Muscle of leg (tissue), 11 donors: ENCODE data around the gene SLC7A5. TPM values are rescaled to one million over a fixed set of nuclear protein-coding genes. Genes with fewer than 3 reads are reported as not detected.

ENCODE experiments used
- DNase-seq: peaks from one replicate; pipeline ENCODE4 v3.0.0; 2013
- H3K27ac ChIP-seq: one replicate; pipeline ENCODE4 v1.5.1; 2013; ENCODE audit warnings: mild to moderate bottlenecking, low read length, control low read depth
- H3K27me3 ChIP-seq: one replicate; pipeline ENCODE4 v1.6.1; 2013; ENCODE audit warnings: low read length; ENCODE audit not compliant: control insufficient read depth, insufficient read depth
- H3K36me3 ChIP-seq: one replicate; pipeline ENCODE4 v1.6.1; 2013; ENCODE audit warnings: low read length; ENCODE audit not compliant: control insufficient read depth, insufficient read depth
- H3K4me1 ChIP-seq: one replicate; pipeline ENCODE4 v1.6.1; 2013; ENCODE audit warnings: low read length; ENCODE audit not compliant: control insufficient read depth, insufficient read depth
- H3K4me3 ChIP-seq: one replicate; pipeline ENCODE4 v1.5.1; 2013; ENCODE audit warnings: low read length, control low read depth
- H3K9me3 ChIP-seq: replicated peaks from 2 replicates; pipeline ENCODE4 v1.6.1; 2013; ENCODE audit warnings: low read depth, low read length; ENCODE audit not compliant: control insufficient read depth
- WGBS: methylation state at CpG from one replicate; pipeline ENCODE4 v1.1.5; 2013; ENCODE audit warnings: missing lambda C conversion rate; ENCODE audit not compliant: insufficient coverage; 5-methylcytosine and 5-hydroxymethylcytosine counted together
- polyA plus RNA-seq, 8 donors: library from polyadenylated mRNA; unstranded; fragments of 120-200 nt; gene quantifications; one replicate each; pipeline versions ENCODE4 v1.2.1 to v1.2.3, GENCODE V29; 2013; ENCODE audit warnings: inconsistent platforms in 1 of 8, low replicate concordance in 1 of 8; ENCODE audit not compliant: insufficient read length in 8 of 8, insufficient read depth in 1 of 8
- total RNA-seq: library from RNA; stranded (reverse); fragments of 120-200 nt; gene quantifications from one replicate; pipeline ENCODE4 v1.2.4, GENCODE V29; 2013

Gene SLC7A5
- total and polyA plus RNA-seq, 9 donors = 2.3 to 14.3 (median 11.0) TPM

- Histone ChIP-seq H3K9me3 (no peaks in the 10 kb centered on the region), H3K36me3 (peaks cover 12% of the 10 kb centered on the region), H3K27ac (no peak overlapping the region), H3K4me1 (peaks cover 100% of the 10 kb centered on the region), H3K4me3 (no peak overlapping the region), H3K27me3 (peaks cover 4% of the 10 kb centered on the region)
- no peak for DNase-seq
- 73% methylated on average over 15 of the region's 21 CpGs for WGBS
Measured at GRCh38 chr16:87851601-87852000, 17.7 kb downstream of the SLC7A5 start.

DNA sequence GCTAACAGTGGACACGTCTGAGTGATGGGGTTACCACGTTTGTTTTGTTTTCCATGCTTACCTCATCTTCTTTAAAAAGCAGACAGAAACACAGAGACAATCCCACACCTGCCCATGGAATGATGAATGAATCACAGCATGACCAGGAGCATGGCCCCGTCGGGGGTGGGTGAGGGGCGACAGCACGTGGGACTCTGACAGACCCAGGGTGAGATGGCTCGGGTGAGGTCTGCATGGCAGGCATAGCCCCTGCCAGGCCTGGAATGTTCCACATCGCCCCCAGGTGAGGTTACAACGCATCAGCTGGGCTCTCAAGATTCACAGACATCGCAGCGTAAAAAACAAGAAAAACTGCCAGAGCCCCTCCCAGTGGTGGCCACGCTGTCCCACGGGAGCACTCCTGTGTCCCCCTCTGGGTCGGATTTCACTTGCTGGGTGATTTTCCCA lies 18.1 kb downstream of the SLC7A5 start:
- Histone ChIP-seq H3K4me1 (peaks cover 100% of the 10 kb centered on the region), H3K9me3 (no peaks in the 10 kb centered on the region), H3K27me3 (peaks cover 4% of the 10 kb centered on the region), H3K36me3 (peaks cover 12% of the 10 kb centered on the region), H3K4me3 (no peak overlapping the region), H3K27ac (no peak overlapping the region)
- no peak for DNase-seq
- WGBS = 71% methylated on average over 11 of the region's 14 CpGs

- Histone ChIP-seq H3K4me1 (peaks cover 99% of the 10 kb centered on the region), H3K27me3 (peaks cover 4% of the 10 kb centered on the region), H3K36me3 (peaks cover 12% of the 10 kb centered on the region), H3K4me3 (no peak overlapping the region), H3K9me3 (no peaks in the 10 kb centered on the region), H3K27ac (peak overlapping the region; percentile 20)
- WGBS = 26% methylated on average over 13 of the region's 25 CpGs
- DNase-seq = peak; percentile 45
Measured at GRCh38 chr16:87850009-87851006, 19.0 kb downstream of the SLC7A5 start.

DNA sequence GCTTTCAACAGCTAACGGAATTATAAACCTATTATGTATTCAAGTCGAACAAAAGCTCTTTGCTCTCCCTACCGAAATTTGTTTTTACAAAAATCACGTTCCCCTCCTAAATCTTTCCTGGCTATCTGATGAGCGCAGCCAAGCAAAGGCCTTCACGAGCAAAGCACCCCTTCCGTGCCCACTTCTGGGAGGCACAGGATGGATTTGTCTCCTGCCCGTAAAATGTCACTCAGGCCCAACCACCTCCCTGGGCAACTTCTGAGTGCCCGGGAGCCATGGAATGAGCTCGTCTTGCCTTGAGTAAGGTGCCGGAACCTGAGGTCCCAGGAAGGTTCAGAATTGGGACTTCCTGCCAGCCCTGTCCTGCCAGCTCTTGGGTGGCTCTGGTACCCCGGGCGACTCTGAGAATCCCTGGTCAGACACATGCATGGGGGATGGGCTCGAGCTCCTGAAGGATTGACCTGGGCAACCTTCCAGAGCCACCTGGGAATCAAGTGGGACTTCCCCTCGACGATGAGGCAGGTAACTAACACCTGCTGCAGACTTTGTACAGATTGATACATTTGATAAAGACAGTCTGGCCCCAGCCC lies 19.8 kb downstream of the SLC7A5 start:
- Histone ChIP-seq H3K27me3 (peaks cover 4% of the 10 kb centered on the region), H3K4me1 (peaks cover 98% of the 10 kb centered on the region), H3K9me3 (no peaks in the 10 kb centered on the region), H3K36me3 (peaks cover 12% of the 10 kb centered on the region), H3K27ac (peak overlapping the region; percentile 62), H3K4me3 (no peak overlapping the region)
- DNase-seq = no peak
- 81% methylated on average over 16 of the region's 16 CpGs for WGBS

- DNase-seq = peak; percentile 60
- peaks cover 4% of the 10 kb centered on the region for H3K27me3 ChIP-seq
- peaks cover 12% of the 10 kb centered on the region for H3K36me3 ChIP-seq
- peaks cover 98% of the 10 kb centered on the region for H3K4me1 ChIP-seq
- peak overlapping the region; percentile 62 for H3K27ac ChIP-seq
- H3K4me3 ChIP-seq = no peak overlapping the region
- H3K9me3 ChIP-seq = no peaks in the 10 kb centered on the region
- WGBS = 82% methylated on average over 17 of the region's 18 CpGs
Measured at GRCh38 chr16:87848676-87849345, 20.5 kb downstream of the SLC7A5 start.

DNA sequence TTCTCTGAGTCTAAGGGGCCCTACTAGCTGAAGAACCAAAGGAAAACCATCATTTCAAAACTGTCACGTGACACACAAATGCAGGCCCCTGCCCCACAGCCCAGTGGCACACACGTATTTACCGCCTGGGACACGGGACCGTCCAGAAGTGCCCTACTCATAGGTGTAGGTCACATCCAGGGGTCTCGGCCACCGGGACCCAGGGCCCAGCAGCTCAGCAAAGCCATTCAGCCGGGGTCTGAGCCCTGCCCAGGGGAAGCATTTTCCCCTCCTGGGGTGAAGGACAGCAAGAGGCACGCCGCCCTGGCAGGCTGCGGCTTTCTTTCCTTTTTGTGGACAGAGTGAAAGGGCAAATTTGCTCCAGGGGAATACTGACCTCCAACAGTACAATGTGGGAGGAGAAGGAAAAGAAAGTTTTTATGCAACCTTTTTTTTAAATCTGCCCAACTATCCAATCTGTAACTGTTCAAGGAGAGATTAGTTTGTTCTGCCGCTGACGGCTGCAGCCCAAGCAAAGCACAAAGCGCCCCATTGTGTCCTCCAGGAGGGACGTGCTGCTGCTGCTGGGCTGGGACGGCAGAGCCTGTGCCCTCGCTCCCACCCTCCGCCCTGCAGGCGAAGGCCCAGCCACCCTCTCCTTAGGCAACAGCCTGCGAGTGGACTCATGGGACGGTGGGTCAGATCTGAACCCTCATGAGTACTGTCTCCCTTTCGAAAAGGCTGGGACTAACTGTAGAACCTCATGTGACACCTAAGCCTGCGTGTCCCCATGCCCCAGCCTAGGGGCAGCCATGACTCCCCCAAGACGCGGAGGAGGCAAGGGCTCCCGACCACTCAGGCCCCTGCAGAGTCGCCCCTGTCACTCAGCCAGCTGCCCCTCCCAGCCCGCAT lies 21.3 kb downstream of the SLC7A5 start:
- Histone ChIP-seq H3K4me3 (no peak overlapping the region), H3K9me3 (no peaks in the 10 kb centered on the region), H3K27ac (peak overlapping the region; percentile 62), H3K4me1 (peaks cover 95% of the 10 kb centered on the region), H3K36me3 (peaks cover 12% of the 10 kb centered on the region), H3K27me3 (peaks cover 4% of the 10 kb centered on the region)
- DNase-seq = peak; percentile 59
- 74% methylated on average over 23 of the region's 28 CpGs for WGBS

DNA sequence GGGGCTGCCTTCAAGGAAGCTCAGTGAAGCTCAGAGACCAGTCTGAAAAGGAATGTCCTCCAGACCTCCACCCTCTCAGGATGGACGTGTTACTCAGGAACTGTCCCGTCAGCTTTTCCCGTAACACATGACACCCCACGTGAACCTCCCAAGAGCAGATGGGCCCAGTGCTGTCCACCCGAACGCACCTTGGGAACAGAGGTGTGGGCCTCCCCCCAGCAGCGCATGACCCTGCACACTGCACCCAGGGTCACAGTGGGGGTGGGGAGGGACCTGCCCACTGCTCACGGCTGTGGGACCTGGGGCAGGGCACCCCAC lies 21.9 kb downstream of the SLC7A5 start:
- WGBS = 69% methylated on average over 5 of the region's 8 CpGs

DNA sequence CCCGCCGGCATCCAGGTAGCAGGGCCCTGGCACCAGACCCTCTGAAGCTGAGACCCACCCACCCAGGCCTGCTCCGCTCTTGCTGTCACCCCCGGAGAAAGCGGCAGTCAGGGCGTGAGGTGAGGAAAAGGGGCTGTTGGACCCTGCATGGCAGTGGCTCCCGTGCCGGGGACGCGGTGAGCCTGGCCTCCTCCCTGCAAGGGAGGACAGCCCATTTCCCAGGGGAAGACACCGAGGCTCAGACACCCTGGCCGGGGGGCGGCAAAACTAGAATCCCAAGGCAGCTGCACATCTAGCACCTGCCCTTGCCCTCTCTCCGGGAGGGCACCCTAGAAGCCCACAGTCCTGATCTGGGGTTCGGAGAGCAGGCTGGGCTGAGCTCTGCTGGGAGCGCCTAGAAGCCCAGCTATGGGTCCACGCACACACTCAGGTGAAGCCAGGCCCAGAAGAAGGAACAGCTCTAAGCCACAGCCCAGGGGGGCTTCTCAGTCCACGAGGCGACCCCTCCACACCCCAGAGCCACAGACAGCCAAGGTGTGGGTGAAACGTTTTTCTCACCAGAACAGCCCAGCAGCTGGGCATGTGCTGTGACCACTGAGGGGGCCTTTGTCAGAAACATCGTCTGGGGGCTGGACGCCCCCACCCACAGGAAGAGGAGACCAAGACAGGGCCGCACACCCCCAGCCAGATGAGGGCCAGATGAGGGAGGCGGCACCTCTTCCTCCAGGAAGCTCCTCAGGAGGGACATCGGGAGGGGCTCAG lies 22.4 kb downstream of the SLC7A5 start:
- no peak overlapping the region for H3K27ac ChIP-seq
- no peaks in the 10 kb centered on the region for H3K9me3 ChIP-seq
- peaks cover 84% of the 10 kb centered on the region for H3K4me1 ChIP-seq
- WGBS = 86% methylated on average over 18 of the region's 25 CpGs
- DNase-seq = no peak
- peaks cover 12% of the 10 kb centered on the region for H3K36me3 ChIP-seq
- peaks cover 3% of the 10 kb centered on the region for H3K27me3 ChIP-seq
- H3K4me3 ChIP-seq = no peak overlapping the region

More for the DNA sequence above, 21.9 kb downstream of the SLC7A5 start:
- no peak overlapping the region for H3K4me3 ChIP-seq
- peak overlapping the region; percentile 62 for H3K27ac ChIP-seq
- peaks cover 89% of the 10 kb centered on the region for H3K4me1 ChIP-seq
- H3K27me3 ChIP-seq = peaks cover 4% of the 10 kb centered on the region
- no peaks in the 10 kb centered on the region for H3K9me3 ChIP-seq
- DNase-seq = no peak
- peaks cover 12% of the 10 kb centered on the region for H3K36me3 ChIP-seq
